Fibroblast of lung (primary cell): Measurements from ENCODE around the gene PRR36.

Experiments
- EZH2 ChIP-seq: IDR thresholded peaks from 2 replicates; pipeline ENCODE4 v1.5.1; 2012; ENCODE audit warnings: low read length, control low read depth, mild to moderate bottlenecking; ENCODE audit errors: missing control alignments
- TF ChIP-seq, protein P1 (sequence below), 2 donors: IDR thresholded peaks in 1 of 2; conservative IDR thresholded peaks in 1 of 2; 1 replicate in 1 of 2; 2 replicates in 1 of 2; pipeline ENCODE4 v1.5.1; 2011 to 2012; ENCODE audit warnings: low read length in 2 of 2, control low read depth in 1 of 2, inconsistent platforms in 1 of 2, low read depth in 1 of 2, mild to moderate bottlenecking in 1 of 2

GRCh38 chr19:7867092-7867844 is 6.9 kb downstream of the PRR36 start:
- TF ChIP-seq, protein P1, sequence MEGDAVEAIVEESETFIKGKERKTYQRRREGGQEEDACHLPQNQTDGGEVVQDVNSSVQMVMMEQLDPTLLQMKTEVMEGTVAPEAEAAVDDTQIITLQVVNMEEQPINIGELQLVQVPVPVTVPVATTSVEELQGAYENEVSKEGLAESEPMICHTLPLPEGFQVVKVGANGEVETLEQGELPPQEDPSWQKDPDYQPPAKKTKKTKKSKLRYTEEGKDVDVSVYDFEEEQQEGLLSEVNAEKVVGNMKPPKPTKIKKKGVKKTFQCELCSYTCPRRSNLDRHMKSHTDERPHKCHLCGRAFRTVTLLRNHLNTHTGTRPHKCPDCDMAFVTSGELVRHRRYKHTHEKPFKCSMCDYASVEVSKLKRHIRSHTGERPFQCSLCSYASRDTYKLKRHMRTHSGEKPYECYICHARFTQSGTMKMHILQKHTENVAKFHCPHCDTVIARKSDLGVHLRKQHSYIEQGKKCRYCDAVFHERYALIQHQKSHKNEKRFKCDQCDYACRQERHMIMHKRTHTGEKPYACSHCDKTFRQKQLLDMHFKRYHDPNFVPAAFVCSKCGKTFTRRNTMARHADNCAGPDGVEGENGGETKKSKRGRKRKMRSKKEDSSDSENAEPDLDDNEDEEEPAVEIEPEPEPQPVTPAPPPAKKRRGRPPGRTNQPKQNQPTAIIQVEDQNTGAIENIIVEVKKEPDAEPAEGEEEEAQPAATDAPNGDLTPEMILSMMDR (conservative IDR thresholded peaks at IDR 0.05 in 1 of 2, IDR thresholded peaks at IDR 0.05 in 1 of 2; ENCODE audit: low read depth in 1 of 2, low read length in 2 of 2), result no peak
- no peak for TF ChIP-seq EZH2
